ENCODE measurements around the gene PCDHA13. TPM values are rescaled to one million over a fixed set of nuclear protein-coding genes. Genes with fewer than 3 reads are reported as not detected.

Gene PCDHA13
- total RNA-seq, 1 donor from 2014 or later = 0.97 TPM

GRCh38 chr5:140857177-140857986, 24.5 kb upstream of the PCDHA13 start:
- no peaks in the 10 kb centered on the region for H3K4me1 ChIP-seq
- no peaks in the 10 kb centered on the region for H3K27me3 ChIP-seq (ENCODE audit: low read depth)
- no peak overlapping the region for H3K27ac ChIP-seq
- DNase-seq (no peak), ATAC-seq (peak in 1 of 2 donors; percentile 51)
- intact Hi-C loops (cut with DNase I) = no loop called here
- H3K4me3 ChIP-seq = no peak overlapping the region
- peaks cover 3% of the 10 kb centered on the region for H3K9me3 ChIP-seq
- no peaks in the 10 kb centered on the region for H3K36me3 ChIP-seq
- TF ChIP-seq CTCF (IDR thresholded peaks at IDR 0.05) = no peak

- no peak for DNase-seq
- Histone ChIP-seq H3K36me3 (no peaks in the 10 kb centered on the region), H3K9me3 (peaks cover 7% of the 10 kb centered on the region), H3K27me3 (ENCODE audit: low read depth) (no peaks in the 10 kb centered on the region), H3K4me1 (no peaks in the 10 kb centered on the region), H3K27ac (no peak overlapping the region), H3K4me3 (no peak overlapping the region)
- intact Hi-C loops (cut with DNase I) = no loop called here
- no peak for ATAC-seq
- TF ChIP-seq CTCF (IDR thresholded peaks at IDR 0.05) = no peak
These were observed 24.0 kb upstream of the PCDHA13 start for GRCh38 chr5:140857987-140858240.

- Histone ChIP-seq H3K27ac (no peak overlapping the region), H3K9me3 (peaks cover 11% of the 10 kb centered on the region), H3K27me3 (ENCODE audit: low read depth) (no peaks in the 10 kb centered on the region), H3K4me3 (no peak overlapping the region), H3K4me1 (no peaks in the 10 kb centered on the region), H3K36me3 (no peaks in the 10 kb centered on the region)
- TF ChIP-seq CTCF (IDR thresholded peaks at IDR 0.05) = no peak
- intact Hi-C loops (cut with DNase I) = no loop called here
- DNase-seq (no peak), ATAC-seq (no peak)
These were observed 19.3 kb upstream of the PCDHA13 start for GRCh38 chr5:140862441-140863295.

GRCh38 chr5:140868721-140869554, 13.0 kb upstream of the PCDHA13 start, which contains the start of gene PCDHA11:
Gene PCDHA11, plus strand, starts transcription at chr5:140868957. Its CDS starts 147 bp downstream, at chr5:140869104.
- intact Hi-C loops (cut with DNase I) = no loop called here
- no peaks in the 10 kb centered on the region for H3K4me1 ChIP-seq
- peaks cover 20% of the 10 kb centered on the region for H3K9me3 ChIP-seq
- peak within 1 kb of the TSS; percentile 30 for H3K4me3 ChIP-seq
- H3K27ac ChIP-seq = no peak within 1 kb of the TSS
- H3K36me3 ChIP-seq = no peaks in the 10 kb centered on the region
- DNase-seq = no peak
- TF ChIP-seq CTCF (IDR thresholded peaks at IDR 0.05) = peak; percentile 20
- H3K27me3 ChIP-seq (ENCODE audit: low read depth) = no peaks in the 10 kb centered on the region
- peak; percentile 67 to 76 for ATAC-seq

- Histone ChIP-seq H3K4me1 (no peaks in the 10 kb centered on the region), H3K27ac (no peak overlapping the region), H3K27me3 (ENCODE audit: low read depth) (no peaks in the 10 kb centered on the region), H3K36me3 (no peaks in the 10 kb centered on the region), H3K9me3 (peaks cover 20% of the 10 kb centered on the region), H3K4me3 (no peak overlapping the region)
- no peak for DNase-seq
- intact Hi-C loops (cut with DNase I) = no loop called here
- peak in 1 of 2 donors; percentile 58 for ATAC-seq
- no peak for TF ChIP-seq CTCF (IDR thresholded peaks at IDR 0.05)
These were observed 12.4 kb upstream of the PCDHA13 start for GRCh38 chr5:140869555-140869886.

Measured in lower lobe of right lung (tissue), 2 donors.